ENCODE data around the gene NDUFAF2. TPM values are rescaled to one million over a fixed set of nuclear protein-coding genes. Genes with fewer than 3 reads are reported as not detected.
"Not testable (repeated sequence)": the region's sequence is repeated elsewhere in the genome, so short reads cannot be mapped to it uniquely, and the experiment has no call there.

Gene NDUFAF2
- total RNA-seq, result 14.9 and 15.2 TPM in 2 replicates

- intact Hi-C loops (cut with micrococcal nuclease), result loop anchor here (1.0 to 10.0 kb wide), 11 partner anchors 103 to 1910 kb away; partner anchors contain the start of genes DEPDC1B, DIMT1, ELOVL7 and IPO11
These were observed at the start of gene NDUFAF2, which contains the start of gene ERCC8 for GRCh38 chr5:60944904-60945812. Gene NDUFAF2, plus strand, starts transcription at chr5:60945205. Its CDS starts 51 bp downstream, at chr5:60945256. Gene ERCC8, minus strand, starts transcription at chr5:60945070. Its CDS starts 62 bp downstream, at chr5:60945008.

GRCh38 chr5:60896991-60897390, 48.0 kb upstream of the NDUFAF2 start:
- intact Hi-C loops (cut with micrococcal nuclease), result no loop called here

- intact Hi-C loops (cut with micrococcal nuclease), result no loop called here
These were observed 41.6 kb upstream of the NDUFAF2 start for GRCh38 chr5:60903356-60903755.

GRCh38 chr5:60916646-60917045, 28.4 kb upstream of the NDUFAF2 start:
- intact Hi-C loops (cut with micrococcal nuclease), result no loop called here

- intact Hi-C loops (cut with micrococcal nuclease), result no loop called here
These were observed 26.5 kb upstream of the NDUFAF2 start for GRCh38 chr5:60918466-60918865.

GRCh38 chr5:60927450-60927849, 17.6 kb upstream of the NDUFAF2 start:
- intact Hi-C loops (cut with micrococcal nuclease), result no loop called here

- intact Hi-C loops (cut with micrococcal nuclease), result loop anchor here (2.0 kb wide), 1 partner anchor 252 kb away; no protein-coding TSS in a partner anchor
These were observed 16.0 kb upstream of the NDUFAF2 start for GRCh38 chr5:60929024-60929423.

GRCh38 chr5:60943624-60944023, 1.4 kb upstream of the NDUFAF2 start:
- intact Hi-C loops (cut with micrococcal nuclease), result loop anchor here (2.0 to 10.0 kb wide), 2 partner anchors 465 to 1909 kb away; no protein-coding TSS in a partner anchor

GRCh38 chr5:60945813-60946187, 795 bp downstream of the NDUFAF2 start:
- intact Hi-C loops (cut with micrococcal nuclease), result loop anchor here (1.0 to 10.0 kb wide), 11 partner anchors 103 to 1911 kb away; partner anchors contain the start of genes DEPDC1B, DIMT1, ELOVL7 and IPO11

GRCh38 chr5:60948738-60949137, 3.7 kb downstream of the NDUFAF2 start:
- intact Hi-C loops (cut with micrococcal nuclease), result loop anchor here (5.0 to 10.0 kb wide), 4 partner anchors 106 to 1914 kb away; partner anchors contain the start of genes ELOVL7 and KIF2A

- intact Hi-C loops (cut with micrococcal nuclease), result no loop called here
These were observed 10.2 kb downstream of the NDUFAF2 start for GRCh38 chr5:60955239-60955638.

- intact Hi-C loops (cut with micrococcal nuclease), result loop anchor here (2.0 kb wide), 1 partner anchor 1147 kb away; no protein-coding TSS in a partner anchor
These were observed 13.1 kb downstream of the NDUFAF2 start for GRCh38 chr5:60958088-60958487.

- intact Hi-C loops (cut with micrococcal nuclease), result loop anchor here (1.0 to 2.0 kb wide), 2 partner anchors 700 to 1148 kb away; no protein-coding TSS in a partner anchor
These were observed 13.7 kb downstream of the NDUFAF2 start for GRCh38 chr5:60958712-60959111.

GRCh38 chr5:60959156-60959555, 14.2 kb downstream of the NDUFAF2 start:
- intact Hi-C loops (cut with micrococcal nuclease), result loop anchor here (1.0 to 2.0 kb wide), 2 partner anchors 699 to 1148 kb away; no protein-coding TSS in a partner anchor

- intact Hi-C loops (cut with micrococcal nuclease), result loop anchor here (1.0 to 5.0 kb wide), 2 partner anchors 202 to 283 kb away; partner anchors contain the start of gene SMIM15
These were observed 15.6 kb downstream of the NDUFAF2 start for GRCh38 chr5:60960591-60960990.

- intact Hi-C loops (cut with micrococcal nuclease), result loop anchor here (5.0 kb wide), 1 partner anchor 201 kb away; the partner anchor contains the start of gene SMIM15
These were observed 16.7 kb downstream of the NDUFAF2 start for GRCh38 chr5:60961685-60962084.

GRCh38 chr5:60972231-60972630, 27.2 kb downstream of the NDUFAF2 start:
- intact Hi-C loops (cut with micrococcal nuclease), result no loop called here

GRCh38 chr5:60977956-60978737, 33.1 kb downstream of the NDUFAF2 start:
- intact Hi-C loops (cut with micrococcal nuclease), result no loop called here

- intact Hi-C loops (cut with micrococcal nuclease), result no loop called here
These were observed 34.0 kb downstream of the NDUFAF2 start for GRCh38 chr5:60978968-60979367.

- intact Hi-C loops (cut with micrococcal nuclease), result no loop called here
These were observed 35.5 kb downstream of the NDUFAF2 start for GRCh38 chr5:60980511-60980910.

GRCh38 chr5:60982127-60982526, 37.1 kb downstream of the NDUFAF2 start:
- intact Hi-C loops (cut with micrococcal nuclease), result not testable (repeated sequence)
